GM20000 (cell line): Measurements from ENCODE around the gene TRIM42.

Experiments used
- DNase-seq: peaks from one replicate; pipeline ENCODE4 v3.0.0; 2012; ENCODE audit warnings: low spot score
- CTCF ChIP-seq: IDR thresholded peaks from 2 replicates; pipeline ENCODE4 v1.5.1; 2012; ENCODE audit warnings: mild to moderate bottlenecking, control low read depth; ENCODE audit errors: extremely low read depth, missing control alignments

TRIM42 gene

GRCh38 chr3:140709751-140710150 is 31.9 kb downstream of the TRIM42 start:
- DNase-seq = no peak
- no peak for TF ChIP-seq CTCF

- TF ChIP-seq CTCF = no peak
- DNase-seq = no peak
Measured at GRCh38 chr3:140710711-140711389, 33.0 kb downstream of the TRIM42 start.

GRCh38 chr3:140711390-140712035 is 33.6 kb downstream of the TRIM42 start:
- no peak for DNase-seq
- no peak for TF ChIP-seq CTCF

DNA sequence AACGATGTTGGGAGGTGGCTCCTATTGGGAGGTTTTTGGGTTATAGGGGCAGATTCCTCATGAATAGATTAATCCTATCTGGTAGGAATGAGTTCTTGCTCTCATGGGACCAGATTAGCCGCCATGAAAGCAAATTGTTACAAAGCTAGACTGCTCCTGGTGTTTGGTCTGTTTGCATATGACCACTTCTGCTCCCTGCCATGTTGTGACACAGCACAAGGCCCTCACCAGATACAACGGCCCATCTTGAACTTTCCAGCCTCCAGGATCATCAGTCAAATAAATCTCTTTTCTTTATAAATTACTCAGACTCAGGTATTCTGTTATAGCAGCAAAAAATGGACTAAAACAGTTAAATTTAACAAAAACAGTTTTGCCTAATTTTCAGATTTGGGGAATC is 34.4 kb downstream of the TRIM42 start:
- no peak for DNase-seq
- no peak for TF ChIP-seq CTCF

- DNase-seq = no peak
- no peak for TF ChIP-seq CTCF
Measured at GRCh38 chr3:140715035-140715434, 37.2 kb downstream of the TRIM42 start.

DNA sequence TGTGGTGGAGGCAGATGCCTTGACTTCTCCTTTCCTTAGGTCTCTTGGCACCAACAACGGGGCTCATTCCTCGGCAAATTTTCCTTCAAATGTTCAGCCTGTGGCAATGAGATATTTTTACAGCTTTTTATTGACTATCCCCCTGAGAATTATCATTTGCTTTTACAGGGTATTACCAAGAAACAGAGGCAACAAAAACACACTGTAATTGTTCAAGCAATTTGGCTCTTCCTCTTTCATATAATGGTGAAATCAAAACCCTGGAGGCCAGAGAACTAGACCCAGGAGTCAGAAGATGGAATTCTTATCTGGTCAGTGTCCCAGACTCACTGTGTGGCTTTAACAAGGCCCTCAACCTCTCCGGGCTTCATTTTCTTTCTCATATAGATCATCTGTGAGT is 40.1 kb downstream of the TRIM42 start:
- no peak for DNase-seq
- TF ChIP-seq CTCF = no peak

- no peak for TF ChIP-seq CTCF
- no peak for DNase-seq
Measured at GRCh38 chr3:140719841-140720614, 42.2 kb downstream of the TRIM42 start.
